ENCODE data around the gene TNIP3. TPM values are rescaled to one million over a fixed set of nuclear protein-coding genes. Genes with fewer than 3 reads are reported as not detected.

TNIP3 gene
- total and polyA plus RNA-seq, 9 donors: 0.05 to 0.60 (median 0.15) TPM; not detected in 4

DNA sequence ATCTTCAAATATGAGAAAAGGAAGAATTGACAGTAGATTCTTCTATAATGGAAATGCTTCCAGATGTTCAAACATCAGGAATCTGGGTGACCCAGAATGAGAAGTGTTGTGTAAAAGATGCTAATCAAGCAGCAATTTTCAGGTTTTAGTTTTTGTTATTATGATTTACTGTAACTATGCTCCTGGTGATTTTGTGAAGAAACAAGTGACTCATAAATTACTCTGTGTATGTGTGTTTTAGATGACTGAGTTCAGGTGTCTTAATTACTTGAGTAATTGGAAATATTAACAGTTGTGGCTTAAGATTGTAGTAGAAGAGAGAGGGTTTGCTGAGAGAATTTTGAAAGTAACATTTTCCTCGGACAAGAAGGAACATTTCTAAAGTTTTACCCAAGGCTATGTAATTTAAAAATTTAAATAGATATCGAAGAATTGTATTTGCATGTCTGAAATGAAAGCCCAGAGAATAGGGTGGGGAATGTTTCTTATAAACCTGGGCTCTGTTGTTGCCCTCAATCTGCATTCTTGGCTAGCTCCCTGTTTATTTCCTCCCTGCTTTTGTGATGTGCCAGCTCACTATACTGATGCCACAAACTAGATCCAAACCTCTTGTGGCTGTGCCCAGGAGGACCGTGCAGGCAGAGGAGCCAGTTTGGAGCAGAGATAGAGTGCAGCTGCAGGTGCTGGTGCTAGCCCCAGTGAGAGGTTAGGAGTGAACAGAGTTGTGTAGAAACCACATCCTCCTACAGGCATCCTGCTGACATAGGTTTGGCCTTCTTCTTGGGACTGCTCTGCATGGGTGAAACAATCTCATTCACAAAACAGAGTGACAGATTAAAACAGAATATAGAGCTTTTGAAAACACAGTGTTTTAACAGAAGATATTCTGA lies 25.4 kb upstream of the TNIP3 start:
- H3K4me1 ChIP-seq (ENCODE audit: insufficient read depth): no peaks in the 10 kb centered on the region
- no peak overlapping the region for H3K4me3 ChIP-seq
- no peak overlapping the region for H3K27ac ChIP-seq
- no peaks in the 10 kb centered on the region for H3K36me3 ChIP-seq
- DNase-seq: no peak
- no peaks in the 10 kb centered on the region for H3K27me3 ChIP-seq
- WGBS, 3 donors: 49 to 53% (median 49%) methylated on average over 3 of the region's 3 CpGs
- TF ChIP-seq EP300 (IDR thresholded peaks at IDR 0.05) (no peak), CTCF (IDR thresholded peaks at IDR 0.05) (no peak), POLR2A (IDR thresholded peaks at IDR 0.05) (no peak)
- H3K9me3 ChIP-seq: no peaks in the 10 kb centered on the region
- intact Hi-C loops (cut with DNase I): no loop called here

DNA sequence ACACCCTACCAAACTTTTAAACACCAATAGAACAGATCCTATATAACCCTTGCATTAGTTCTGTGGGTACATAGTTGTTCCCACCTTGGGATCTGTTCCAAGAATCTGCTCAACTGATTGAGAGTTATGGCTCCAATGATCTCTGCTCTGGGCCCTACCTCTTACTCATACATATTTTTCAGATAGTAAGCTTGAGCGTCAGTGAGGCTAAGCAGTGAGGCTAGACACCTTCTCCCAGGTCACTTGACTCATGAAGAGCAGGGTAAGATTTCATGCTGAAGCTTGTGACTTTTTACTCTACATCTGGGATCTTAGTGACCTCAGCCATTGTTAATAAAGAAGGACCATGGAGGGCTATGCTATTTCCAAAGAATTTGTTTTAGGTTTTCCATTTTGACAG lies 23.1 kb upstream of the TNIP3 start:
- intact Hi-C loops (cut with DNase I): no loop called here
- H3K4me3 ChIP-seq: no peak overlapping the region
- no peak overlapping the region for H3K27ac ChIP-seq
- no peaks in the 10 kb centered on the region for H3K27me3 ChIP-seq
- no peaks in the 10 kb centered on the region for H3K9me3 ChIP-seq
- 59 to 71% (median 66%) methylated on average over 1 of the region's 1 CpG for WGBS, 3 donors
- no peak for DNase-seq
- TF ChIP-seq POLR2A (IDR thresholded peaks at IDR 0.05) (no peak), EP300 (IDR thresholded peaks at IDR 0.05) (no peak), CTCF (IDR thresholded peaks at IDR 0.05) (no peak)
- H3K36me3 ChIP-seq: no peaks in the 10 kb centered on the region
- no peaks in the 10 kb centered on the region for H3K4me1 ChIP-seq (ENCODE audit: insufficient read depth)

DNA sequence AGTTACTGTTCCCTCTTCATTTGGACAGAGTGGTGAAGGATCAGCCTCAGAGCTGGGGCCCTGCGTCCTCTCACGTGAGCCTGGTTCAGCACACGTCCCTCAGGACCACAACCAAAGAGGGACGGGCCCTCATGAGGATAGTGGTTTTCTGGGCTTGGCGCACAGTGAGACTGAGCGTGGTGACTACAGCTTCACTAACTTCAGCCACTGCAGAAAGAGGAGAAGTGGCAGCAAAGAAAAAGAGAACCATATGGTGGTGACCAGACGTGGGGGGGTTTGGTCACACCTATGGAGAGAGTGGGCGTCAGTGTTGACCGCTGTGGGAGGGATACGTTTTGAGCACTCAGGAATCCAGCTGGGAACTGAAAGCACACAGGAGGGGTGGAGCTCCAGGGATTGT lies 21.8 kb upstream of the TNIP3 start:
- Histone ChIP-seq H3K27ac (no peak overlapping the region), H3K27me3 (no peaks in the 10 kb centered on the region), H3K4me3 (no peak overlapping the region), H3K9me3 (no peaks in the 10 kb centered on the region), H3K4me1 (ENCODE audit: insufficient read depth) (no peaks in the 10 kb centered on the region), H3K36me3 (no peaks in the 10 kb centered on the region)
- 83 to 86% (median 84%) methylated on average over 10 of the region's 10 CpGs for WGBS, 3 donors
- no peak for TF ChIP-seq POLR2A (IDR thresholded peaks at IDR 0.05)
- no peak for TF ChIP-seq CTCF (IDR thresholded peaks at IDR 0.05)
- no peak for TF ChIP-seq EP300 (IDR thresholded peaks at IDR 0.05)
- DNase-seq: no peak
- intact Hi-C loops (cut with DNase I): no loop called here

- Histone ChIP-seq H3K36me3 (no peaks in the 10 kb centered on the region), H3K4me1 (ENCODE audit: insufficient read depth) (no peaks in the 10 kb centered on the region), H3K27me3 (no peaks in the 10 kb centered on the region), H3K4me3 (no peak overlapping the region), H3K9me3 (no peaks in the 10 kb centered on the region), H3K27ac (no peak overlapping the region)
- TF ChIP-seq EP300 (IDR thresholded peaks at IDR 0.05): no peak
- TF ChIP-seq POLR2A (IDR thresholded peaks at IDR 0.05): no peak
- TF ChIP-seq CTCF (IDR thresholded peaks at IDR 0.05): no peak
- WGBS, 3 donors: 94 to 100% (median 94%) methylated on average over 1 of the region's 1 CpG
- intact Hi-C loops (cut with DNase I): no loop called here
- no peak for DNase-seq
Measured at GRCh38 chr4:121183989-121184388, 19.9 kb upstream of the TNIP3 start.

Data from ovary (tissue), 9 donors.